Measurements from ENCODE around the gene SCN3B. TPM values are rescaled to one million over a fixed set of nuclear protein-coding genes. Genes with fewer than 3 reads are reported as not detected.

SCN3B gene
- total RNA-seq, 1 experiment from 2014 or later = 0.79 TPM

- H3K27ac Mint-ChIP-seq = no peak overlapping the region
- H3K4me3 Mint-ChIP-seq = no peak overlapping the region
- ATAC-seq = peak; percentile 41; the same call in 1 of the 2 replicates
- H3K9me3 Mint-ChIP-seq = no peaks in the 10 kb centered on the region
- TF ChIP-seq ZNF281 (CRISPR knock-in tag; IDR thresholded peaks at IDR 0.05) (no peak), ZNF416 (CRISPR knock-in tag; IDR thresholded peaks at IDR 0.05) (no peak), CTCF (IDR thresholded peaks at IDR 0.05) (no peak), ZNF138 (CRISPR knock-in tag; conservative IDR thresholded peaks at IDR 0.05) (no peak), GTF2I (CRISPR knock-in tag; conservative IDR thresholded peaks at IDR 0.05) (no peak), HMGXB4 (CRISPR knock-in tag; IDR thresholded peaks at IDR 0.05) (no peak), ZSCAN18 (CRISPR knock-in tag; IDR thresholded peaks at IDR 0.05) (no peak), EMX1 (CRISPR knock-in tag; IDR thresholded peaks at IDR 0.05) (no peak), SMAD4 (CRISPR knock-in tag; IDR thresholded peaks at IDR 0.05) (no peak), SP1 (CRISPR knock-in tag; conservative IDR thresholded peaks at IDR 0.05) (no peak), PRRX2 (CRISPR knock-in tag; IDR thresholded peaks at IDR 0.05) (no peak), GABPB1 (CRISPR knock-in tag; IDR thresholded peaks at IDR 0.05) (no peak), ZNF232 (CRISPR knock-in tag; IDR thresholded peaks at IDR 0.05) (no peak), FOXP1 (CRISPR knock-in tag; IDR thresholded peaks at IDR 0.05; ENCODE audit: borderline replicate concordance) (no peak), ZNF671 (CRISPR knock-in tag; IDR thresholded peaks at IDR 0.05) (no peak), ZNF263 (CRISPR knock-in tag; IDR thresholded peaks at IDR 0.05; ENCODE audit: low read depth) (no peak)
- TF ChIP-seq, protein P1, sequence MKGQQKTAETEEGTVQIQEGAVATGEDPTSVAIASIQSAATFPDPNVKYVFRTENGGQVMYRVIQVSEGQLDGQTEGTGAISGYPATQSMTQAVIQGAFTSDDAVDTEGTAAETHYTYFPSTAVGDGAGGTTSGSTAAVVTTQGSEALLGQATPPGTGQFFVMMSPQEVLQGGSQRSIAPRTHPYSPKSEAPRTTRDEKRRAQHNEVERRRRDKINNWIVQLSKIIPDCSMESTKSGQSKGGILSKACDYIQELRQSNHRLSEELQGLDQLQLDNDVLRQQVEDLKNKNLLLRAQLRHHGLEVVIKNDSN (CRISPR knock-in tag; IDR thresholded peaks at IDR 0.05) = no peak
- TF ChIP-seq, protein P2, sequence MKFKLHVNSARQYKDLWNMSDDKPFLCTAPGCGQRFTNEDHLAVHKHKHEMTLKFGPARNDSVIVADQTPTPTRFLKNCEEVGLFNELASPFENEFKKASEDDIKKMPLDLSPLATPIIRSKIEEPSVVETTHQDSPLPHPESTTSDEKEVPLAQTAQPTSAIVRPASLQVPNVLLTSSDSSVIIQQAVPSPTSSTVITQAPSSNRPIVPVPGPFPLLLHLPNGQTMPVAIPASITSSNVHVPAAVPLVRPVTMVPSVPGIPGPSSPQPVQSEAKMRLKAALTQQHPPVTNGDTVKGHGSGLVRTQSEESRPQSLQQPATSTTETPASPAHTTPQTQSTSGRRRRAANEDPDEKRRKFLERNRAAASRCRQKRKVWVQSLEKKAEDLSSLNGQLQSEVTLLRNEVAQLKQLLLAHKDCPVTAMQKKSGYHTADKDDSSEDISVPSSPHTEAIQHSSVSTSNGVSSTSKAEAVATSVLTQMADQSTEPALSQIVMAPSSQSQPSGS (CRISPR knock-in tag; IDR thresholded peaks at IDR 0.05; ENCODE audit: borderline replicate concordance, low read depth) = no peak
- TF ChIP-seq, protein P3, sequence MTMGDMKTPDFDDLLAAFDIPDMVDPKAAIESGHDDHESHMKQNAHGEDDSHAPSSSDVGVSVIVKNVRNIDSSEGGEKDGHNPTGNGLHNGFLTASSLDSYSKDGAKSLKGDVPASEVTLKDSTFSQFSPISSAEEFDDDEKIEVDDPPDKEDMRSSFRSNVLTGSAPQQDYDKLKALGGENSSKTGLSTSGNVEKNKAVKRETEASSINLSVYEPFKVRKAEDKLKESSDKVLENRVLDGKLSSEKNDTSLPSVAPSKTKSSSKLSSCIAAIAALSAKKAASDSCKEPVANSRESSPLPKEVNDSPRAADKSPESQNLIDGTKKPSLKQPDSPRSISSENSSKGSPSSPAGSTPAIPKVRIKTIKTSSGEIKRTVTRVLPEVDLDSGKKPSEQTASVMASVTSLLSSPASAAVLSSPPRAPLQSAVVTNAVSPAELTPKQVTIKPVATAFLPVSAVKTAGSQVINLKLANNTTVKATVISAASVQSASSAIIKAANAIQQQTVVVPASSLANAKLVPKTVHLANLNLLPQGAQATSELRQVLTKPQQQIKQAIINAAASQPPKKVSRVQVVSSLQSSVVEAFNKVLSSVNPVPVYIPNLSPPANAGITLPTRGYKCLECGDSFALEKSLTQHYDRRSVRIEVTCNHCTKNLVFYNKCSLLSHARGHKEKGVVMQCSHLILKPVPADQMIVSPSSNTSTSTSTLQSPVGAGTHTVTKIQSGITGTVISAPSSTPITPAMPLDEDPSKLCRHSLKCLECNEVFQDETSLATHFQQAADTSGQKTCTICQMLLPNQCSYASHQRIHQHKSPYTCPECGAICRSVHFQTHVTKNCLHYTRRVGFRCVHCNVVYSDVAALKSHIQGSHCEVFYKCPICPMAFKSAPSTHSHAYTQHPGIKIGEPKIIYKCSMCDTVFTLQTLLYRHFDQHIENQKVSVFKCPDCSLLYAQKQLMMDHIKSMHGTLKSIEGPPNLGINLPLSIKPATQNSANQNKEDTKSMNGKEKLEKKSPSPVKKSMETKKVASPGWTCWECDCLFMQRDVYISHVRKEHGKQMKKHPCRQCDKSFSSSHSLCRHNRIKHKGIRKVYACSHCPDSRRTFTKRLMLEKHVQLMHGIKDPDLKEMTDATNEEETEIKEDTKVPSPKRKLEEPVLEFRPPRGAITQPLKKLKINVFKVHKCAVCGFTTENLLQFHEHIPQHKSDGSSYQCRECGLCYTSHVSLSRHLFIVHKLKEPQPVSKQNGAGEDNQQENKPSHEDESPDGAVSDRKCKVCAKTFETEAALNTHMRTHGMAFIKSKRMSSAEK (CRISPR knock-in tag; IDR thresholded peaks at IDR 0.05; ENCODE audit: borderline replicate concordance) = no peak
- TF ChIP-seq, protein P4, sequence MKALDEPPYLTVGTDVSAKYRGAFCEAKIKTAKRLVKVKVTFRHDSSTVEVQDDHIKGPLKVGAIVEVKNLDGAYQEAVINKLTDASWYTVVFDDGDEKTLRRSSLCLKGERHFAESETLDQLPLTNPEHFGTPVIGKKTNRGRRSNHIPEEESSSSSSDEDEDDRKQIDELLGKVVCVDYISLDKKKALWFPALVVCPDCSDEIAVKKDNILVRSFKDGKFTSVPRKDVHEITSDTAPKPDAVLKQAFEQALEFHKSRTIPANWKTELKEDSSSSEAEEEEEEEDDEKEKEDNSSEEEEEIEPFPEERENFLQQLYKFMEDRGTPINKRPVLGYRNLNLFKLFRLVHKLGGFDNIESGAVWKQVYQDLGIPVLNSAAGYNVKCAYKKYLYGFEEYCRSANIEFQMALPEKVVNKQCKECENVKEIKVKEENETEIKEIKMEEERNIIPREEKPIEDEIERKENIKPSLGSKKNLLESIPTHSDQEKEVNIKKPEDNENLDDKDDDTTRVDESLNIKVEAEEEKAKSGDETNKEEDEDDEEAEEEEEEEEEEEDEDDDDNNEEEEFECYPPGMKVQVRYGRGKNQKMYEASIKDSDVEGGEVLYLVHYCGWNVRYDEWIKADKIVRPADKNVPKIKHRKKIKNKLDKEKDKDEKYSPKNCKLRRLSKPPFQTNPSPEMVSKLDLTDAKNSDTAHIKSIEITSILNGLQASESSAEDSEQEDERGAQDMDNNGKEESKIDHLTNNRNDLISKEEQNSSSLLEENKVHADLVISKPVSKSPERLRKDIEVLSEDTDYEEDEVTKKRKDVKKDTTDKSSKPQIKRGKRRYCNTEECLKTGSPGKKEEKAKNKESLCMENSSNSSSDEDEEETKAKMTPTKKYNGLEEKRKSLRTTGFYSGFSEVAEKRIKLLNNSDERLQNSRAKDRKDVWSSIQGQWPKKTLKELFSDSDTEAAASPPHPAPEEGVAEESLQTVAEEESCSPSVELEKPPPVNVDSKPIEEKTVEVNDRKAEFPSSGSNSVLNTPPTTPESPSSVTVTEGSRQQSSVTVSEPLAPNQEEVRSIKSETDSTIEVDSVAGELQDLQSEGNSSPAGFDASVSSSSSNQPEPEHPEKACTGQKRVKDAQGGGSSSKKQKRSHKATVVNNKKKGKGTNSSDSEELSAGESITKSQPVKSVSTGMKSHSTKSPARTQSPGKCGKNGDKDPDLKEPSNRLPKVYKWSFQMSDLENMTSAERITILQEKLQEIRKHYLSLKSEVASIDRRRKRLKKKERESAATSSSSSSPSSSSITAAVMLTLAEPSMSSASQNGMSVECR (CRISPR knock-in tag; IDR thresholded peaks at IDR 0.05; ENCODE audit: borderline replicate concordance) = no peak
- H3K4me1 Mint-ChIP-seq = peaks cover 2% of the 10 kb centered on the region; the same call in 1 of the 2 replicates
- no peaks in the 10 kb centered on the region for H3K27me3 Mint-ChIP-seq (ENCODE audit: low read depth)
- CTCF ChIA-PET = interaction anchor here (0.5 to 1.2 kb wide), 6 partner anchors 29 to 204 kb away, joined by 3 to 5 read pairs (median 4); no protein-coding TSS in a partner anchor
- POLR2A ChIA-PET = no interaction called here
- H3K36me3 Mint-ChIP-seq = peaks cover 46% of the 10 kb centered on the region
- no peak for DNase-seq (ENCODE audit: low spot score)
Observed at GRCh38 chr11:123611698-123612097, 42.7 kb downstream of the SCN3B start.
